GM12891 (cell line): Measurements from ENCODE around the gene TESK2.

Source experiments
- DNase-seq: peaks from one replicate; pipeline ENCODE4 v3.0.0; 2011; ENCODE audit warnings: low spot score; ENCODE audit not compliant: insufficient read length
- FAIRE-seq: peaks from 2 replicates; lab custom pipeline; 2011; peaks lifted over from hg19 to GRCh38; lab: Jason Lieb, UNC
- PAX5 ChIP-seq: IDR thresholded peaks from 2 replicates; pipeline ENCODE4 v1.6.1; 2011; ENCODE audit warnings: low read length, moderate library complexity, mild to moderate bottlenecking; ENCODE audit not compliant: insufficient read depth, severe bottlenecking
- POLR2A ChIP-seq: IDR thresholded peaks from 2 replicates; pipeline ENCODE4 v1.6.1; 2011; ENCODE audit warnings: low read depth, low read length, control low read depth
- POLR2AphosphoS5 ChIP-seq: IDR thresholded peaks from 2 replicates; pipeline ENCODE4 v1.6.1; 2011; ENCODE audit warnings: low read depth, low read length, control low read depth
- POU2F2 ChIP-seq: IDR thresholded peaks from 2 replicates; pipeline ENCODE4 v1.6.1; 2011; ENCODE audit warnings: low read depth, mild to moderate bottlenecking, control low read depth, low read length, moderate library complexity
- SPI1 ChIP-seq: IDR thresholded peaks from 2 replicates; pipeline ENCODE4 v1.6.1; 2011; ENCODE audit warnings: low read depth, low read length, control low read depth
- TAF1 ChIP-seq: IDR thresholded peaks from 2 replicates; pipeline ENCODE4 v1.6.1; 2011; ENCODE audit warnings: low read depth, low read length, control low read depth

Gene TESK2

DNA sequence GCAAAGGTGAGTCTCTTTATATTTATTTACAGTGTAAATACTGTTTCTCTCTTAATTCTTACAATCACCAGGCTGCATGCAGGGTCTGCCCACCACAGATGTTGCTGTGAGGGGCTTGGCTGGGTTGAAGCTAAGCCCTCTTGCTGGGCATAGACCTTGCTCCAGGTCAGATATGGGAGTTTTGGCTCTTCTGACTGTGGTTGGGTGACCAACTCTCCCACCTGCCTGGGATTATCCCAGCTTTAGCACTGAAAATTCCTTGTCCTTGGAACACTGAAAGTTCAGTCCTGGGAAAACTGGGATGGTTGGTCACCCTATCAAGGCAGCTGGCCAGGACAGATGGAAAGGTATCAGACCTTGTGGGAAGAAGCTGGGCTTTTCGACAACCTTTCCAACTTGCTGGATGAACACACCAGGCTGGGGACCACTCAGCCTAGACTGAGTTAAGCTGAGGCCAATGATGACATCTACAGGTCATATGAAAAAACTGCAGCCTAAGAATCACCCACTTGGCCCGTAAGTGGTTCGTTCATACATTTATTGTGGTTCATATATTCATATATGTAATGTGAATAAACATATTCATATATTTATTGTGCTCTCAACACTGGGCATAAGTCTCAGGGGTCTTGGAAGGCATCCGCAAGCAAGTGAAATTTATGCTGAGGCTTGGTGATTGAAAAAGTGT lies 190.8 kb downstream of the TESK2 start:
- peak; percentile 85 for FAIRE-seq

DNA sequence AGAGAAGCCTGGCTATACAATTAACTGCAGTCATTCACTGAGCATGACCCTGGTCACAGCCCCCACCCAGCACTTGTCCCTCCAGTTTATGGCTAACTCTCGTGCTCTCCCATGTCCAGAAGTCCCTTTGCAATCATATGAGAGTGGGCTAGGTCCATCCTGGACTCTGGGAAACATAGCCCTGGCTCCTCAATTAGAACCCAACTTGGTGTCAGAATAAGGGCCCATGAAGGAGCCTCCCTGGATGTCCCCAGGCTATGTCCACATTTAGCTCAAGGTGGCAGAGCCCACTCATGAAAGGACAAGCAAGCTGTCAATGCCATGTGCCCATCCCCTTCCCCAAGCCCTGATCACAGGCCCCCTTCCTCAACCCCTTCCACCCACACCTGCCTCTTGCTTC lies 191.7 kb downstream of the TESK2 start:
- FAIRE-seq, result no peak

More for the DNA sequence above, 190.8 kb downstream of the TESK2 start:
- DNase-seq, result peak; percentile 43
- TF ChIP-seq TAF1 (no peak), SPI1 (no peak)

DNA sequence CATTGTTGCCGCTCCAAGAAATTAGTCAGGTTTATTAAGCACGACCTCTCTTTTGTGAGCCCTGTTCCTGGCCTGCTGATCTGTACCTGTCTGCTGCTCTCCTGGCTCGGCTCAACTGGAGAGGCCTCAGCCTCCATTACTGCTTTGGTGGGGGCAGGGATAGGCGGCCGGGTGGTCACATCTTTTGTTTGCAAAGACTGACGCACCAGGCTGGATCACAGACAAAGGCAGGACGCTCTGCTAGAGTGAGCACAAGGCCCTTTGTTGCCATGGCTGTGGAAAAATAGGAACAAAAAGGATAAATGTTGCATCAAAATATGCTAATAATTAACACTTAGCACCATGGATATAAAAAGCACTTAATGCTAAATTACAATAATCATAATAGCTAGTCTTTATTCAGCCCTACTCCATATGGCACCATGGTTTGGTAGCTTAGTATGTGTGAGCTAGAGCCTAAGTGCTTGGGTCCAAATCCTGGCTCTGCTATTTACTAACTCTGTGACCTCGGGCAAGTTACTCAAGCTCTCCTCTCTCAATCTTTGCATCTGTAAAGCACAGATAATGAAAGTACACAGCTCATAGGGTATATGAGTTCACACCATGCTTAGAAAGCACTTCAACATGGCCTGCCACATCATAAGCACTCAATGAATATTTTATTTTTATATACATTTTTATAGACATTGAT lies 193.2 kb downstream of the TESK2 start:
- FAIRE-seq (no peak), DNase-seq (no peak)
- no peak for TF ChIP-seq POU2F2
- no peak for TF ChIP-seq TAF1

More for the DNA sequence above, 191.7 kb downstream of the TESK2 start:
- no peak for DNase-seq
- TF ChIP-seq SPI1 (no peak), PAX5 (no peak), TAF1 (no peak), POLR2A (no peak), POLR2AphosphoS5 (no peak), POU2F2 (no peak)
